Measurements from ENCODE around the gene STRBP.

- TF ChIP-seq EZH2phosphoT487 (IDR thresholded peaks at IDR 0.05; ENCODE audit: insufficient read depth, low read depth) (no peak), EZH2 (IDR thresholded peaks at IDR 0.05; ENCODE audit: insufficient read depth, poor library complexity, severe bottlenecking) (no peak)
These were observed 92.3 kb downstream of the STRBP start for GRCh38 chr9:123175854-123176629.
